Measurements from ENCODE around the gene MGAT5. TPM values are rescaled to one million over a fixed set of nuclear protein-coding genes. Genes with fewer than 3 reads are reported as not detected.

MGAT5 gene
- total RNA-seq, 1 donor from 2014 or later, result 21.2 TPM

- Mint-ChIP-seq H3K27me3 (ENCODE audit: insufficient read depth, low read depth) (peaks cover 3% of the 10 kb centered on the region), H3K4me1 (peaks cover 6% of the 10 kb centered on the region), H3K27ac (no peak overlapping the region), H3K4me3 (no peak overlapping the region), H3K9me3 (no peaks in the 10 kb centered on the region), H3K36me3 (no peaks in the 10 kb centered on the region)
- H3K4me3 ChIP-seq, result no peak overlapping the region
- no peak overlapping the region for H2AFZ ChIP-seq (replicated peaks)
- no peak overlapping the region for H3K4me2 ChIP-seq
- no peak overlapping the region for H3K27ac ChIP-seq
- no peaks in the 10 kb centered on the region for H3K36me3 ChIP-seq
- TF ChIP-seq EZH2 (IDR thresholded peaks at IDR 0.05), result no peak
- no peak for TF ChIP-seq EZH2phosphoT487 (IDR thresholded peaks at IDR 0.05)
- TF ChIP-seq CTCF (IDR thresholded peaks at IDR 0.05), result no peak
- DNase-seq (ENCODE audit: low spot score), result no peak
- peaks cover 13% of the 10 kb centered on the region for H3K4me1 ChIP-seq
- H3F3A ChIP-seq (ENCODE audit: low read depth), result no peaks in the 10 kb centered on the region
- no peaks in the 10 kb centered on the region for H3K27me3 ChIP-seq
- no peaks in the 10 kb centered on the region for H4K20me1 ChIP-seq (ENCODE audit: low read depth)
- no peak overlapping the region for H3K9ac ChIP-seq
- H3K9me3 ChIP-seq (ENCODE audit: low read depth), result no peaks in the 10 kb centered on the region
- H3K79me2 ChIP-seq (ENCODE audit: low read depth), result no peaks in the 10 kb centered on the region
Measured at GRCh38 chr2:134502104-134502503, 248.2 kb downstream of the MGAT5 start.

Small RNAs within 50 kb of the gene (small RNA-seq; reads per million reads assigned to genes)
- not detected for gene RNA5SP104
